HG02623 (cell line): ENCODE data around the gene FAM170B.

Source experiments
- ATAC-seq: cut with Tn5 transposase; IDR thresholded peaks from one replicate; pipeline ENCODE4 v1.9.1; 2021; ENCODE audit warnings: moderate library complexity; ENCODE audit not compliant: unreplicated experiment

The FAM170B gene

GRCh38 chr10:49129376-49129775, 4.4 kb downstream of the FAM170B start:
- no peak for ATAC-seq

DNA sequence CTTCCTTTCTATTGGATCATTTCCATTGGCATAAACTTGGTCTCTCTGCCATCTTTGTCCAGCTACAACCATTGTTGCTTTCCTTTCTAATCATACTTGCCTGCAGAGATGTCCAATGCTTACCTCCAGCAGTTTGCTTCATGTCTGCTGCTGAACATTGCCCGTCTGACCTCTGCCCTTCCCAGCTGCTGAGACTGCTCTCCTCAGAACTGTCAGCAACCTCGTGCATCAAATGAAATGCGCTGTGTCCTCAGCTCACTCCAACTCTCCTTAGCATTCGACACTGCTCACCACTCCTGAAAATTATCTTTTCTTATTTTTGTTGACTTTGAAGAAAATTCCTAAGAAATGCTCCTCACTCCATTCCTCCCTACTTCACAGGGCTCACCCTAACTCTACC, 5.0 kb downstream of the FAM170B start:
- no peak for ATAC-seq

- ATAC-seq, result no peak
Observed at GRCh38 chr10:49123981-49124950, 9.6 kb downstream of the FAM170B start.

DNA sequence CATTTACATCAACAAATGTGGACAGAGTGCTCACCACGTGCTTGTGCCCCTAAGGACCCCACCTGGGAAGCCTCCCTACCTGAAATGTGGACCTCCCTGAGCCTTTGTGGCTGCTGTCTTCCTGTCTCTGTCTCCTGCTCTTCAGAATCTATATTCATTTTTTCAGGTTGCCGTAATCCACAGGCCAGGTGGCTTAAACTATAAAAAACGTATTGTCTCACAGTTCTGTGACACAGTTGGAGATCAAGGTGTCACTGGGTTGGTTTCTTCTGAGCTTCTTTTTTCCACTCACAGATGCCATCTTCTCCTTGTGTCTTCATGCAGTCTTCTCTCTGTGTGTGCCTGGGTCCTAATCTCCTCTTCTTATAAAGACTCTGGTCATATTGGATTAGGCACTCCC, 12.9 kb downstream of the FAM170B start:
- ATAC-seq, result no peak

- ATAC-seq, result no peak
Observed at GRCh38 chr10:49119746-49120145, 14.1 kb downstream of the FAM170B start.

DNA sequence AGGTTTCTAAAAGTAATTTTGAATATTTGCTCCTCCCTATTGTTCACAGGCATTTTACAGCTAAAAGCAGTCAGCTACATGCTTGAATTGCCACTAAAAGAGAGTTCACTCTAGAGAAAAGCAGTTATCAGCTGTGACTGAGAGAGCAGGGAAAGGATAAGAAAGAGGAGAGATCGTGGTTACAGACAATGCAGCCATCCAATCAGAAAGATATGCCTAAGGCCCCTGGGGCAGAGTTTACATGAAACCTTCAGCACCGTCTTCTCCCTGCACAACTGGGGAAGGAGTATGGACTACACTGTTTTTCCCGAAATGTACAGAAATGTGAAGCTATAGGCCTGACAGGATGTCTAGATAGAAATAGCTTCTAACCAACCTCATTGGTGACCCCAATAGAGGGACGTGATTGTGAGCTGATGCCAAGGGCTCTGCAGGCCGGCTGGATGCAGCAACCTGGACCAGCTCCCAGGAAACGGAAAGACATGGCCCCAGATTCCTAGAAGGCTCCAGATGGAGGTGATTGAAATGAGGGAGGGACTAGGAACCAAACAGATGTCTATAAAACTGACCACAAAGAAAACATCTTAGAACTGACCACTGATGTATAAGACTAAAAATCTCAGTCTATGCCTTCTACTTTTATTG, 15.3 kb downstream of the FAM170B start:
- ATAC-seq, result no peak

DNA sequence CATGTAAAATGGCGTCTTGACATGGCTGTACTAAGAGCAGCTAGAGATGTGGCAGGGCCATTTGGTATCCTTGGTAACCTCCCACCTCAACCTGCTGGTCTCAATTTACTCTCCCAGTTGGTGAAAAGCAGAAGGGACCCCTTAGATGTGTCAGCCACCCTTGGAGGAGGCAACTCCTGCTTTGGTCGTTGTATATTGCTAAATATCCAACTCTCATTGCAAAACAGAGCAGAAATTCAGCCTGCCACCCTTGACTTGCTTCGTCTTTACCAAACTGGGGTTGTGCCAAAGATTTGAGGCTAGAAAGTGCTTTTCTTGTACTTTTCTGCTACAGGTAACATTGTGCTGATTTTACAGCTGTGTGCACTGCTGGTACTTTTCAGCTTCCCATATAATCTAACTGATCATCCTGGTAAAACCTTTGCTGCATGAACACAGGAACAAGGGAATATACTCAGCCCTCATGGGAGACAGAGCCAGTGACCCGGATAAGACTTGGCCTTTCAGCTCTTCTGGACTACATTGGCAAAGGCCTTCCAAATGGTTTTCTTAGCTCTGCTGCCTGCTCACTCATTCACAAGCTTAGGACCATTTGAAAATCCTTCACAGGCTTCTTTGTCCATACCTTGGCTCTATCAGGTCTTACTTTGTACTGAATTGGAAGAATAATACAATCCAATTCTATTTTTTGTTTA, 16.3 kb downstream of the FAM170B start:
- no peak for ATAC-seq

DNA sequence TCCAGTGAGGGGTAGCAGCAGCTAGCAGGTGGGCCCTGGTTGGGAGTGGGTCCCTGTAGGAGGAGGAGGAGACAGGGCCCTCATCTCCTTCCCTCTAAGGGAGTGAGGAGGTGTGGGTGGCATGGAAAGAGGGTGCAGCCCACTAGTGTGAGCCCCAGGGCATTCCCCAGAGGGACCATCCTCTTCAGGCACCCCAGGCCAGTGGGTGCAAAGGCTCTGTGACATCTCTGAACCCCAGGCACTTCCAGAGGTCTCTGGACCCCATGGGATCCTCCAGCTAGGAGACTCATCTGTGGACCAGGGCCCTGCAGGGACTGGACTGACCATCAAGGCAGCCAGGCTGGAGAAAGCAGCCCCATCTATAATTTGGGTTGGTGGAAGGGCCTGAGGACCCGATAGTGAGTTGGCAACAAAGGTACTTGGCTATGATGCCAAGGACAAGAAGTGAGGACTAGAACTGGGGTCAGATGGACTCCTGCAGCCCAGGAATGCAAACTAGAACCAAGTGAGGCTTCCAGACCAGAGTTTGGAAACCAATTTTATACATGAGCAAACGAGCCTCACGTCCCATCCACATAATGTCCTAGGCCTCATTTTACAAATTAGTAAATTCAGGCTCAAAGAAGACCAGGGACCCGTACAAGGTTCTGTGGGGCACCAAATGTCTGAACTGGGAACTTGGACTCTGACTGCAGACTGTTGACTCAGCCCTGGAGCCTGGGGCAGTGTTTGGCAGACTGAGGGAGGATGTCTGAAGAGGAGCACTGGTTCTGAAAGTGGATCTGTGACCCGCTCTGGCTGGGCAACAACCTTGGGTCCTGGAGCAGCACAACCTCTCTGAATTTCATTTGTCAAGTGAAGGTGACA, 17.1 kb downstream of the FAM170B start:
- no peak for ATAC-seq

GRCh38 chr10:49115796-49116508, 17.9 kb downstream of the FAM170B start:
- no peak for ATAC-seq

DNA sequence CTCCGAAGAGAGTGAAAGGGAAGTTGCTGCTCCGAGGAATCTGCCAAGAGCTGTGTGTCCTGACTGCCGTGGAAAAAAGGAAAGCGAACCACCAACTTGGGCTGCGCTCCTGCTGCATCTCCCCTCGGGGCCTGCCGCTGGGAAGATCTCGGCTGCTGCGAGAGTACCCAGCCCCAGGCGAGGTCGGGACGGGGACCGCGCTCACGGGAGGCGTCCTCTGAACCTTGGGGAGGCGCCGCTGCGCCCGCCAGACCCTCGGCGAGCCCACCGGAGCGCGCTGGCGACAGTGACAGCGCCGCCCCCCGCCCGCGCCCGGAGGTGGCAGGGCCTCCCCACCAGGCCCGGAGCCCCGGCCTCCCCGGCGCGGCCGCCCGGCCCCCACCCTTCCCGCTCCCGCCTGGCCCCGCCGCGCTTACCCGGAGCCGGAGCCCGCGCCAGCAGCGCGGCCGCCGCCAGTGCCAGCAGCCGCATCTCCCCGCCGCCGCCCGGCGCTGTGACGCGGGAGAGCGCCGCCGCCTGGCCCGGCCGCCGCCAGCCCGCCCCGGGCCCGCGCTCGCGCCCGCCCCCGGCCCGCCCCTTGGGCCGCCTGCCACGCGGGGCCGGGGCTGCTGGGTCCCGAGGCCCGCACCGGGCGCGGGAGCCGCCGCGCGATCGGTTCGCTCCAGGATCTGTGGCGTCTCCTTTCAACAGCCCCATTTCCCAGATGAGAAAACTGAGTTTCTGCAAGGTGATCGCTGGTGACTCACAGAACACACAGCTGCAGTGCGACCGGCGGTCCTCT, 18.6 kb downstream of the FAM170B start, which contains the start of gene VSTM4:
TSS of gene VSTM4 (minus strand) at position 508 of the 781 bp plus-strand sequence. CDS start at position 471, 37 bp downstream.
- ATAC-seq, result no peak

GRCh38 chr10:49114718-49115014, 19.2 kb downstream of the FAM170B start:
- ATAC-seq, result no peak

DNA sequence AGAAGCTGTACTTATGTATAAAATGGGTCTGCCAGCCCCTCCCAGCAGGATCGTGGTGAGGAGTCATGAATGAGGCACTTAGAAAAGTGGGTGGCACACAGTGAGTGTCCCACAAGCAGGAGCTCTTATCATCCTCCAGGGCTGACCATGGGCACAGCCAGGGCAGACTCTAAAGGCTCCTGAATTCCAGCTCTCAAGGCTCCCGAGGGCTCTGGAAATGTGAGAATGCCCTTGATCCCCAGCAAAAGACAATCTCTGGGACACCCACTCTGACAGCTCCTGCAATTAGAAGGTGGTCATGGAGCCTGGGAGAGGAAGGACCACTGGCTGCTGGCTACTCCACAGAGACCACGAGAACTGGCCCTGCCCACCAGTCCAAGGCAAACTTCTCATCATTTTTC, 20.1 kb downstream of the FAM170B start:
- ATAC-seq, result no peak

DNA sequence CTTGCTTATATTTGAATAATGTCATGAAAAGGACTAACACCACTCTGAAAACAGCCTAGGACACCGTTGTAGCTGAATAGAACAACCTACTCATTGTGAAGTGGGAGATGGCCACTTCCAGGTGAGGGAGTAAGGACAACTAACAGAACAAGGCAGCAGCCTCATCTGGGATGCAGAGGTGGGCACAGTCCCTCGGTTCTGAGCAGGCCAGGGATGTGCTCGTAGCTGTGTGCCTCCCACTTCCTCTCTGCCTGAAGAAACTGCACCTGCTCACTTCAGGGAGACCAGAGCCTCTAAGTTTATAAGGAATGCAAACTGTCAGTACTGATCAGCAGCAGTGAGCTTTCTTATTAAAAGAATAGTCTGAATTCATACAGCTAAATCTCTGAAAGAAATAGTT, 21.0 kb downstream of the FAM170B start:
- ATAC-seq, result no peak

GRCh38 chr10:49112098-49112497, 21.7 kb downstream of the FAM170B start:
- ATAC-seq, result no peak

DNA sequence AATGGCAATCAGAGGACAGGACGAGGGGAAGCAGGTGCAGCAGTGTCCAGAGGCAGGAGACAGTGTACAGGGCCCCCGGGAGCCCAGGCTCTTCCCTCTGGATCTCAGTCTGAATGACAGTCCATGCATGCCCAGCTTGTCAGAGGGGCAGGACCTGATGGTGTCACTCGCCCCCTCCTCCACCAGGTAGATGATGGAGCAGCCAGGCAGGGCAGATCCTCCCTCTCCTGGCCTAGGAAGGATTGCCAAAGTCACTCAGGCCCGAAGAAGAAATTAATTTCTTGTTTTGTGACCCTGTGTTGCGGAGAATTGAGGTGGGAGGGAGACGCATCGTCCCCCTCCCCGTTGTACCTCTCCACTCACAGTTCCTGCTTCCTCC, 22.5 kb downstream of the FAM170B start:
- no peak for ATAC-seq

- no peak for ATAC-seq
Observed at GRCh38 chr10:49110684-49111319, 23.0 kb downstream of the FAM170B start.

DNA sequence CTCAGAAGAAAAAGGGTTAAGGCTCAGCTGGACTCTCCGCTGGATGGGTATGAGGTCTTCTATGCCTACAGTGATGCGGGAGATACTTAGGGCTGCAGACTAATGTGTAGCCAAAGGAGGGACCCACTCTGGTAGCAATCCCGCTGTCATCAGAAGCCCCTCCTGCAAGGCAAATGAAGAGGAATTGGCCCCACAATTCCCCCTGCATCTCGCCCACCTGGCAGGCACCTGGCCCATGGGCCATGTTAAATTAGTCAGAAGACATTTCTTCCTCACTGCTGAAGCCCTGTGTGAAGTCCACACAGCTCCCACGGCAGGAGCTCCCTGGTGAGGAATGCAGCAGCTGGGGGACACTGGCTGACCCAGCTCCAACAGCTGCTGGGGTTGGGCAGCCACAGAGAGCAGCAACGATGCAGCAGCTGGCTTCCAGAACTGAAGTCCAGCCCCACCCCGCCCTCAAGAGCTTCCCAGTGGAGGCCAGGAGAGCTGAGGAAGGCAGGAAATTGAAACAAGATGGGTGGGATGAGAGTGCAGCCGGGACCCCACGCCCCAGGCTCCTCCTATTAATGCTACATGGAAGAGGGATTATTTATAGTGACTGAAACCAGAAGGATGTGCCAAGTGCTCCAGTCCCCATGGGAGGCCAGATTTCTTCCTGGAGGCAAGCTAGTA, 24.0 kb downstream of the FAM170B start:
- no peak for ATAC-seq

DNA sequence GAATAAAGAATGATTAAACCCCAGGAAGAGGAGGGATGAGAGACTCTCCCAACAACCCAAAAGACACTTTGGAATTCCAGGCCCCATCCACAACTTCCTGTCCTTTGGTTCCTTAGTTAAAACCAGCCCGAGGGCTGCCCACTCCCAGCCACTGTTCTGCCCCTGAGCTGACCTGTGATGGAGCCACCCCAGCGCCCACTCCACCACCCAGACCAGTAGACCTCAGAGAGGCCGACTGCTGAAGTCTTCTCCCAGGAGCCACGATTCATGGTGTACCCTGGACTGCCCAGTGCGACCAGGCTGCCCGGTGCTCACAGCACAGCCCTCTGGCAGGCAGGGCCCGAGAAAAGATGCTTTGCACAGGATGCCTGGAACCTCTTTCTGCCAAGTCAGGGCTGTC, 25.2 kb downstream of the FAM170B start:
- no peak for ATAC-seq
